Uterus (tissue), 4 donors: ENCODE measurements around the gene ALOXE3. TPM values are rescaled to one million over a fixed set of nuclear protein-coding genes. Genes with fewer than 3 reads are reported as not detected.

Source experiments
- DNase-seq, 2 donors: peaks; one replicate each; pipeline ENCODE4 v3.0.0-alpha.2; 2019 to 2020
- H3K27ac ChIP-seq, 2 donors: fragments of 200-600 bp; sonication (generic); 1 replicate in 1 of 2; 2 replicates in 1 of 2; pipeline ENCODE4 v1.5.1; 2016 to 2018
- H3K27me3 ChIP-seq, 2 donors: fragments of 200-600 bp; sonication (generic); one replicate each; pipeline ENCODE4 v1.5.1; 2018 to 2019; ENCODE audit warnings: control low read depth in 1 of 2
- H3K36me3 ChIP-seq, 2 donors: fragments of 200-600 bp; sonication (generic); one replicate each; pipeline ENCODE4 v1.5.1; 2019; ENCODE audit warnings: control low read depth in 1 of 2
- H3K4me1 ChIP-seq, 2 donors: fragments of 200-600 bp; sonication (generic); one replicate each; pipeline ENCODE4 v1.5.1; 2018 to 2019; ENCODE audit warnings: control low read depth in 1 of 2
- H3K4me3 ChIP-seq, 2 donors: fragments of 200-600 bp; sonication (generic); 1 replicate in 1 of 2; 2 replicates in 1 of 2; pipeline ENCODE4 v1.5.1; 2018 to 2019; ENCODE audit warnings: mild to moderate bottlenecking in 1 of 2
- H3K9me3 ChIP-seq, 2 donors: fragments of 200-600 bp; sonication (generic); one replicate each; pipeline ENCODE4 v1.5.1; 2019; ENCODE audit warnings: control low read depth in 1 of 2
- POLR2A ChIP-seq, 2 donors: fragments of 450-650 bp; IDR thresholded peaks; one replicate each; pipeline ENCODE4 v1.6.1; 2016; ENCODE audit warnings: antibody characterized with exemption in 2 of 2, mild to moderate bottlenecking in 1 of 2, moderate library complexity in 1 of 2
- intact Hi-C: fragments of 100-400 bp; cut with DNase I; formaldehyde crosslinking; loops from one replicate; pipeline ENCODE4 v1.15.1; 2023; ENCODE audit warnings: low total_unique reads
- total RNA-seq, 4 donors: library from RNA; depleted of rRNA in 3 of 4; stranded (reverse); fragments of >200 nt in 3 of 4; gene quantifications; one replicate each; pipeline versions ENCODE4 v1.1.0 to v1.2.4, GENCODE V29; 2014 to 2023
- TF ChIP-seq, protein P1 (sequence below), 4 experiments: fragments of 200-600 bp in 2 of 4; fragments of 450-650 bp in 2 of 4; sonication (generic) in 2 of 4; IDR thresholded peaks; one replicate each; pipeline ENCODE4 v1.5.1; 2016 to 2019; ENCODE audit warnings: antibody characterized with exemption in 4 of 4, mild to moderate bottlenecking in 2 of 4, moderate library complexity in 1 of 4
- donor health status: DM: yes; HTN: yes; CAD: no.

ALOXE3 gene
- total RNA-seq, 4 donors from 2014 or later: 0.26 TPM; not detected in 3

DNA sequence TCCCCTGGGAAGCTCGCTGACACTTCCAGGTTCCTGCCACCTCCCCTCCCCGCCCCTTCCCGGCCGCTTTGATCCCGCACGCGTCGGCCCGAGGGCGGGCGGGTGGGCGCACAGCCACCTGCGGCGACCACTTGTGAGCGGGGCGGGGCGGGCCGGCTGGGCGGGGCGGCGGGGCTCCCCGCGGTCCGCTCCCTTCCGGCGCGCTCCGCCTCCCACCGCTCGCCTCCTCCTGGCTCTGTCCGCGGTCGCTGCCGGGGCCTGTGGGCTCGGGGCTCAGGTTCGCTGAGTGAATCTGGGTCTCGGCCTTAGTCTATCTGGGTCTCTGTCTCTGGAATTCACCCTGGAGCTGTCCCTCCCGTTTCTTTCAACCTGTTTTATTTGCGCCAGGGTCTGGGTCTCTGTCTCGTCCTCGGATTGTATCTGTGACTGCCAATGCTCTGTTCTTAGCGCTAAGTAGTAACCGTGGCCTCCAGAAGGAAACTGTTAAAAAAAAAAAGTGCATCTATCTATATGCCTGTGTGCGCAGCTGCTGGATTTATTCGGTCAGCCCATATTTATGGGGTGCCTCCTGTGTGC, 8.3 kb upstream of the ALOXE3 start:
- no peaks in the 10 kb centered on the region for H3K27me3 ChIP-seq
- intact Hi-C loops: loop anchor here (10.0 kb wide), 1 partner anchor 58 kb away; no protein-coding TSS in a partner anchor

DNA sequence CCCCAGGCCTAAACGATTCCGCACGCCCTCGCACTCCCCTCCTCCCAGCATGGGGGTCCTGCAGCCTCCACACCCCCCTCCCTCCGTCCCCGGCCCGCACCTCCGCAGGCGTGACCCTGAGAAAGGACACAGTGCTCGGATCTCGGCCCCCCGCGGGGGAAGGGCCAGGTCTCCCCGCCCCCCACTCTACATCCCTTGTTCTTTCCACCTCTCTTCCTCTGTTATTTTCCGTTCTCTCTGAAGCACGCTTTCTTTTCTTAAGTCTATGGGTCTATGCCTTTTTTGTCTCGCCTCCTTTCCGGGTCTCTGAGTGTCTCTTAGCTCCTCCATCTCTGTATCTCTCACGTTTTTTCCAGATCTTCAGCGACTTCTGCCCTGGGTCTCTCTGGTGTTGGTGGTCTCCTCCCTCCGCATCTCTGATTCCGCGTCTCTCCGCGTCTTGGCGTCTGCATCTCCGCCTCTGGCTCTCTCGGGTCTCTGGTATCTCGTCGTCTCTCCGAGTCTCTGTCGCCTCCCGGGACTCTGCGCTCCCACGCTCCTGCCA, 7.7 kb upstream of the ALOXE3 start:
- no peaks in the 10 kb centered on the region for H3K9me3 ChIP-seq
- TF ChIP-seq, protein P1, sequence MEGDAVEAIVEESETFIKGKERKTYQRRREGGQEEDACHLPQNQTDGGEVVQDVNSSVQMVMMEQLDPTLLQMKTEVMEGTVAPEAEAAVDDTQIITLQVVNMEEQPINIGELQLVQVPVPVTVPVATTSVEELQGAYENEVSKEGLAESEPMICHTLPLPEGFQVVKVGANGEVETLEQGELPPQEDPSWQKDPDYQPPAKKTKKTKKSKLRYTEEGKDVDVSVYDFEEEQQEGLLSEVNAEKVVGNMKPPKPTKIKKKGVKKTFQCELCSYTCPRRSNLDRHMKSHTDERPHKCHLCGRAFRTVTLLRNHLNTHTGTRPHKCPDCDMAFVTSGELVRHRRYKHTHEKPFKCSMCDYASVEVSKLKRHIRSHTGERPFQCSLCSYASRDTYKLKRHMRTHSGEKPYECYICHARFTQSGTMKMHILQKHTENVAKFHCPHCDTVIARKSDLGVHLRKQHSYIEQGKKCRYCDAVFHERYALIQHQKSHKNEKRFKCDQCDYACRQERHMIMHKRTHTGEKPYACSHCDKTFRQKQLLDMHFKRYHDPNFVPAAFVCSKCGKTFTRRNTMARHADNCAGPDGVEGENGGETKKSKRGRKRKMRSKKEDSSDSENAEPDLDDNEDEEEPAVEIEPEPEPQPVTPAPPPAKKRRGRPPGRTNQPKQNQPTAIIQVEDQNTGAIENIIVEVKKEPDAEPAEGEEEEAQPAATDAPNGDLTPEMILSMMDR (IDR thresholded peaks at IDR 0.05): no peak
- no peak for TF ChIP-seq POLR2A (IDR thresholded peaks at IDR 0.05)
- peak in 1 of 2 donors; percentile 55 for DNase-seq
- intact Hi-C loops: loop anchor here (10.0 kb wide), 1 partner anchor 59 kb away; no protein-coding TSS in a partner anchor
- H3K27me3 ChIP-seq: no peaks in the 10 kb centered on the region
- H3K4me1 ChIP-seq: peaks cover 0 to 31% of the 10 kb centered on the region in 2 donors
- H3K36me3 ChIP-seq: no peaks in the 10 kb centered on the region
- H3K4me3 ChIP-seq: peak overlapping the region; percentile 65
- peak overlapping the region; percentile 85 to 90 for H3K27ac ChIP-seq

More for the DNA sequence above, 8.3 kb upstream of the ALOXE3 start:
- H3K4me1 ChIP-seq: peaks cover 0 to 26% of the 10 kb centered on the region in 2 donors
- peak; percentile 46 to 56 for DNase-seq
- no peaks in the 10 kb centered on the region for H3K36me3 ChIP-seq
- H3K9me3 ChIP-seq: no peaks in the 10 kb centered on the region
- TF ChIP-seq, protein P1 (IDR thresholded peaks at IDR 0.05): no peak
- no peak for TF ChIP-seq POLR2A (IDR thresholded peaks at IDR 0.05)
- peak overlapping the region; percentile 85 to 90 for H3K27ac ChIP-seq
- peak overlapping the region; percentile 65 for H3K4me3 ChIP-seq

DNA sequence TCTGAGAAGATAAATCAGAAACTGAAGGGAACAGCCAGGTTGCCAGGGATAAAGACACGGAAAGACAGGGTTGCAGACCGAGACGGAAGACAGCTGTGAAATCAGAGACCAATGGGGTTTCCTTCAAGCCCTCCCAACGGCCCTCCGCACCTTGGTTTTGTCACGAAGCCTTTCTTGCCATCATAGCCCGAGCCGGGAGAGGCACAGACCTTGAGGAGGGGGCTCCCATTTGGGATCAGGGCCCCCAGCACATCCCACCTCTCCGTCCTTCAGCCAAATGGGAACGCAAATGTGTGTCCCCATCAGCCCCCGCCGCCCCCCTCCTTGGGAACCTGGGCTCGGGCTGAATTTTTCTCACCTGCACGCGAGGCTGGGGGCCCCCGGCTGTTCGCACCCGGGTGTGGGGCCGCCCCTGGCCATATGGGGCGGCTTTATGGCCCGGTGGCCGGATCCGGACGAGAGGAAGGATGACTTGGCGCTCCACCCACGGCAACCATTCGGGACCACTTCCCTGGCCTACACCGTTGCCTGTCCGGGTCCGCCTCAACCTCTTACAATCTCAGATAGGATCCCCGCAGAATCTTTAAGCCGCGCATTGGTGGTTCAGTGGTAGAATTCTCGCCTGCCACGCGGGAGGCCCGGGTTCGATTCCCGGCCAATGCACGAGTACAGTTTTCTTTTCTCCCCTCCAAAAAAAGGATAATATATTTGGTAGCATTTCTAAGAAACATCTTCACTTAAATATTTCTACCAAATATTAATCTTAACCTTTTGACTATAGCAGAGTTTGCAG, 7.0 kb upstream of the ALOXE3 start:
- Histone ChIP-seq H3K36me3 (no peaks in the 10 kb centered on the region), H3K27me3 (no peaks in the 10 kb centered on the region), H3K27ac (peak overlapping the region; percentile 85 to 90), H3K4me1 (peaks cover 0 to 37% of the 10 kb centered on the region in 2 donors), H3K9me3 (no peaks in the 10 kb centered on the region), H3K4me3 (peak overlapping the region; percentile 65)
- TF ChIP-seq POLR2A (IDR thresholded peaks at IDR 0.05): no peak
- TF ChIP-seq, protein P1 (IDR thresholded peaks at IDR 0.05): peak in 1 of 4 experiments; percentile 24
- DNase-seq: peak; percentile 88 to 90
- intact Hi-C loops: loop anchor here (10.0 kb wide), 1 partner anchor 59 kb away; no protein-coding TSS in a partner anchor

DNA sequence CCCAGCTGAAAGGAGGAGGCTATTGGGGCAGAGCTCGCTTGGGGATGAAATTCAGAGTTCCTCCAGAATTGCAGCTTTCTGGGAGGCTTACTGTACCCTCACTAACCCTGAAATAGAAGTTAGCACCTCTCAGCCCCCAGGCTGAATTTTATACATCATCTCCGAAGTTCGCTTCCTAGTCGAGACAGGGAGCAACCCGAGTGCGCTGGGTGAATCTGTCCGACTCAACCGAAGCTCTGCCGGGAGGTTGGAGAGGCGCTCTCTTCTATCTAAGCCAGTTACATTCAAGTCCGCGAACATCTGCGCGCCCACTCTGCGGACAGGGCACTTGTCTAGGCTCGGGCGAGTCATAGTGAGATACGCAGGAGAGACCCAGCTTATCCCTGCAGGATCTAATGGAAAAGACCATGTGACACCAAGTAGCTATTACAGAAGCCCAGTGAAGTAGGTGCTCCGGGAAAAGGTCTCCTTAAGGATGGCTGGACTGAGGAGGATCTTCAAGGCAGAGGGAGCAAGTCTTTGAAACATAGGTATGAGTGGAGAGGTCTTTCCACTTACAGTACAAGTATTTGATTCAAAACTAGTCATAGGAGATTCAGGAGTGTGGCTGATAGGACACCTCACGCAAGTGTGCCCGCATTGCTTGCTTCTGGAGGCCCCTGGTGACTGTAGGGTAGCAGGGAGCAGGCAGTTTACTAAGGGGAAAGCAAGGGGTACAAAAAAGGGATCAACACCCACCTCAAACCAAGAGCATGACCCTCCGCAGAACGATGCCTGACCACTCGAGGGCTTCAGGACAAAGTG, 6.2 kb upstream of the ALOXE3 start:
- no peak for TF ChIP-seq POLR2A (IDR thresholded peaks at IDR 0.05)
- TF ChIP-seq, protein P1 (IDR thresholded peaks at IDR 0.05): no peak
- H3K4me3 ChIP-seq: peak overlapping the region; percentile 43 to 65
- no peaks in the 10 kb centered on the region for H3K36me3 ChIP-seq
- peaks cover 0 to 37% of the 10 kb centered on the region in 2 donors for H3K4me1 ChIP-seq
- H3K9me3 ChIP-seq: no peaks in the 10 kb centered on the region
- DNase-seq: no peak
- intact Hi-C loops: loop anchor here (10.0 kb wide), 1 partner anchor 60 kb away; no protein-coding TSS in a partner anchor
- no peaks in the 10 kb centered on the region for H3K27me3 ChIP-seq
- H3K27ac ChIP-seq: peak overlapping the region in 1 of 2 donors; percentile 82
